ENCODE measurements around the gene KCNH6.
A peak's percentile ranks its signal among the peaks of the same experiment; 100 is the strongest.

The KCNH6 gene

GRCh38 chr17:63563339-63563738 is 40.2 kb downstream of the KCNH6 start:
- no peak for TF ChIP-seq CTCF (IDR thresholded peaks at IDR 0.05)

- no peak for TF ChIP-seq CTCF (IDR thresholded peaks at IDR 0.05)
Observed at GRCh38 chr17:63564562-63564961, 41.4 kb downstream of the KCNH6 start.

GRCh38 chr17:63567229-63567628 is 44.1 kb downstream of the KCNH6 start:
- no peak for TF ChIP-seq CTCF (IDR thresholded peaks at IDR 0.05)

GRCh38 chr17:63568563-63568962 is 45.4 kb downstream of the KCNH6 start:
- TF ChIP-seq CTCF (IDR thresholded peaks at IDR 0.05): no peak

GRCh38 chr17:63571632-63572310 is 48.6 kb downstream of the KCNH6 start:
- no peak for TF ChIP-seq CTCF (IDR thresholded peaks at IDR 0.05)

GRCh38 chr17:63573634-63574033 is 50.5 kb downstream of the KCNH6 start:
- peak; percentile 52 for TF ChIP-seq CTCF (IDR thresholded peaks at IDR 0.05)

GRCh38 chr17:63578027-63578768 is 55.0 kb downstream of the KCNH6 start:
- no peak for TF ChIP-seq CTCF (IDR thresholded peaks at IDR 0.05)

Measured in LNCAP (cell line).